Nephron progenitor cell (in vitro differentiated cells): Measurements from ENCODE around the gene SLC47A2.
A peak's percentile ranks its signal among the peaks of the same experiment; 100 is the strongest.

Experiments used
- DNase-seq: peaks from one replicate; pipeline ENCODE4 v3.0.0; 2021
- H3K27ac Mint-ChIP-seq: 2 replicates; pipeline ENCODE4 v1.8.0; 2021; ENCODE audit warnings: mild to moderate bottlenecking, moderate library complexity, mixed read lengths
- H3K27me3 Mint-ChIP-seq: 2 replicates; pipeline ENCODE4 v1.8.0; 2021; ENCODE audit warnings: mild to moderate bottlenecking, low read depth, mixed read lengths; ENCODE audit not compliant: poor library complexity
- H3K36me3 Mint-ChIP-seq: 2 replicates; pipeline ENCODE4 v1.8.0; 2021; ENCODE audit warnings: low read depth, mixed read lengths
- H3K4me1 Mint-ChIP-seq: 2 replicates; pipeline ENCODE4 v1.8.0; 2021; ENCODE audit warnings: mixed read lengths
- H3K4me3 Mint-ChIP-seq: 2 replicates; pipeline ENCODE4 v1.8.0; 2021; ENCODE audit warnings: mild to moderate bottlenecking, moderate library complexity, mixed read lengths
- H3K9me3 Mint-ChIP-seq: 2 replicates; pipeline ENCODE4 v1.8.0; 2021; ENCODE audit warnings: mild to moderate bottlenecking, moderate library complexity, mixed read lengths
- CTCF ChIP-seq: fragments of 200-600 bp; sonication (generic); IDR thresholded peaks from 2 replicates; pipeline ENCODE4 v1.5.0; 2021; ENCODE audit warnings: antibody characterized with exemption

SLC47A2 gene

GRCh38 chr17:19726631-19727376 is 10.4 kb upstream of the SLC47A2 start:
- DNase-seq = no peak
- no peak overlapping the region for H3K4me3 Mint-ChIP-seq
- no peaks in the 10 kb centered on the region for H3K9me3 Mint-ChIP-seq
- H3K4me1 Mint-ChIP-seq = peaks cover under 1% of the 10 kb centered on the region
- no peak overlapping the region for H3K27ac Mint-ChIP-seq
- H3K36me3 Mint-ChIP-seq = no peaks in the 10 kb centered on the region
- H3K27me3 Mint-ChIP-seq = peaks cover 9% of the 10 kb centered on the region
- no peak for TF ChIP-seq CTCF

GRCh38 chr17:19725486-19725885 is 9.1 kb upstream of the SLC47A2 start:
- Mint-ChIP-seq H3K36me3 (no peaks in the 10 kb centered on the region), H3K9me3 (no peaks in the 10 kb centered on the region), H3K4me1 (peaks cover 14% of the 10 kb centered on the region), H3K27ac (no peak overlapping the region), H3K4me3 (no peak overlapping the region), H3K27me3 (peaks cover 8% of the 10 kb centered on the region)
- TF ChIP-seq CTCF = no peak
- DNase-seq = no peak

- Mint-ChIP-seq H3K27me3 (peaks cover 5% of the 10 kb centered on the region), H3K4me1 (peaks cover 21% of the 10 kb centered on the region), H3K9me3 (no peaks in the 10 kb centered on the region), H3K4me3 (no peak overlapping the region), H3K27ac (peak overlapping the region; percentile 57), H3K36me3 (no peaks in the 10 kb centered on the region)
- DNase-seq = no peak
- TF ChIP-seq CTCF = no peak
Measured at GRCh38 chr17:19724501-19725420, 8.4 kb upstream of the SLC47A2 start.

- no peak overlapping the region for H3K4me3 Mint-ChIP-seq
- no peak for DNase-seq
- no peak for TF ChIP-seq CTCF
- no peaks in the 10 kb centered on the region for H3K36me3 Mint-ChIP-seq
- no peak overlapping the region for H3K27ac Mint-ChIP-seq
- no peaks in the 10 kb centered on the region for H3K9me3 Mint-ChIP-seq
- peaks cover 28% of the 10 kb centered on the region for H3K4me1 Mint-ChIP-seq
- peaks cover 4% of the 10 kb centered on the region for H3K27me3 Mint-ChIP-seq
Measured at GRCh38 chr17:19723964-19724363, 7.6 kb upstream of the SLC47A2 start.

- H3K9me3 Mint-ChIP-seq = no peaks in the 10 kb centered on the region
- H3K4me1 Mint-ChIP-seq = peaks cover 43% of the 10 kb centered on the region
- H3K27me3 Mint-ChIP-seq = peaks cover 5% of the 10 kb centered on the region
- DNase-seq = peak; percentile 30
- peak overlapping the region; percentile 30 for H3K4me3 Mint-ChIP-seq
- no peak overlapping the region for H3K27ac Mint-ChIP-seq
- H3K36me3 Mint-ChIP-seq = no peaks in the 10 kb centered on the region
- TF ChIP-seq CTCF = no peak
Measured at GRCh38 chr17:19720631-19721426, 4.4 kb upstream of the SLC47A2 start.
